Measurements from ENCODE around the gene KIRREL3.

DNA sequence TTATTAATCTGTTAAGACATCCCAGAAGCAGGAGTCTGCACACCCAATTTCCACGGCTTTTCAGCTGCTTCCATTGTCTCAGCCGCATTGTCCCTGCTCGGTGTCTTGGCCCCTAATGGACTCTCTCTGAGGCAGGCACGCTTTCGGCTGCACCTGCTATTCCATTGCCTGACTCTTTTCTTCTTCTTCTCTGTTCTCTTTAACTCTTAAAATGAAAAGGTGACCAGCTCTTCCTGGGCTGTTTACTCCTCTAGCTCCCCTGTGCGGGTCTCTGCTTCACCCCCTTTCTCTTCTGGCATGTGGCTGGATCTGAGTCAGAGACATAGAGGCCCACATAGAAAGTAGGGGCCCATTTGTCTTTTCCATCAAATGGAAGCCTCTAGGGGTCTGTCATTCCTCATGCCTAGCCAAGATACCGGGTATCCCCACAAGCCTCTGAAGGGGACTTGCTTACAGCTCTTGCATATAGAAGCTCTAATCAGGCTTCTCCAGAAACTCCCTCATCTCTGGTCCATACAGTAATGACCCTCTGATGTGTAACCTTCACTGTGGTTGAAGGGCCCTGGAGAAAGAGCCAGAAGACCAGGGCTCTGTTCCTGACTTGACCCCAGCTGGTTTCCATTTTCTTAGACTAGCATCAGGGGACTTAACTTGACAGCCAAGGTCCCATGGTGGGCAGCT is 401.2 kb downstream of the KIRREL3 start:
- TF ChIP-seq, protein P1, sequence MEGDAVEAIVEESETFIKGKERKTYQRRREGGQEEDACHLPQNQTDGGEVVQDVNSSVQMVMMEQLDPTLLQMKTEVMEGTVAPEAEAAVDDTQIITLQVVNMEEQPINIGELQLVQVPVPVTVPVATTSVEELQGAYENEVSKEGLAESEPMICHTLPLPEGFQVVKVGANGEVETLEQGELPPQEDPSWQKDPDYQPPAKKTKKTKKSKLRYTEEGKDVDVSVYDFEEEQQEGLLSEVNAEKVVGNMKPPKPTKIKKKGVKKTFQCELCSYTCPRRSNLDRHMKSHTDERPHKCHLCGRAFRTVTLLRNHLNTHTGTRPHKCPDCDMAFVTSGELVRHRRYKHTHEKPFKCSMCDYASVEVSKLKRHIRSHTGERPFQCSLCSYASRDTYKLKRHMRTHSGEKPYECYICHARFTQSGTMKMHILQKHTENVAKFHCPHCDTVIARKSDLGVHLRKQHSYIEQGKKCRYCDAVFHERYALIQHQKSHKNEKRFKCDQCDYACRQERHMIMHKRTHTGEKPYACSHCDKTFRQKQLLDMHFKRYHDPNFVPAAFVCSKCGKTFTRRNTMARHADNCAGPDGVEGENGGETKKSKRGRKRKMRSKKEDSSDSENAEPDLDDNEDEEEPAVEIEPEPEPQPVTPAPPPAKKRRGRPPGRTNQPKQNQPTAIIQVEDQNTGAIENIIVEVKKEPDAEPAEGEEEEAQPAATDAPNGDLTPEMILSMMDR (IDR thresholded peaks at IDR 0.05; ENCODE audit: low read depth, low read length), result no peak
- no peak for TF ChIP-seq EZH2phosphoT487 (IDR thresholded peaks at IDR 0.05; ENCODE audit: low read depth)
